SK-N-SH (cell line): ENCODE results near the gene TSNAXIP1. TPM values are rescaled to one million over a fixed set of nuclear protein-coding genes. Genes with fewer than 3 reads are reported as not detected.

ENCODE experiments used
- CTCF ChIA-PET: fragments of 300-600, 350-600 bp; formaldehyde crosslinking; extraction: SDS; loops from one replicate; lab custom pipeline; 2021; lab: Yijun Ruan, JAX
- POLR2A ChIA-PET: fragments of 350-600 bp; sonication (Branson Sonifier 250); formaldehyde crosslinking; extraction: SDS; loops from one replicate; lab custom pipeline; 2020; ENCODE audit warnings: antibody characterized with exemption, inconsistent platforms; lab: Yijun Ruan, JAX
- DNase-seq: peaks from one replicate; pipeline ENCODE4 v3.0.0; 2012
- H2AFZ ChIP-seq: fragments of 200-600 bp; sonication (generic); 2 replicates; pipeline ENCODE4 v1.8.1; 2016; ENCODE audit warnings: antibody characterized with exemption, mild to moderate bottlenecking, low read depth
- H3F3A ChIP-seq: fragments of 200-600 bp; sonication (generic); replicated peaks from 2 replicates; pipeline ENCODE3; 2016; ENCODE audit warnings: antibody characterized with exemption, mild to moderate bottlenecking; ENCODE audit not compliant: insufficient read depth
- H3K27ac ChIP-seq, 2 experiments: fragments of 200-500 bp in 1 of 2; fragments of 200-600 bp in 1 of 2; sonication (Bioruptor generic) in 1 of 2; sonication (generic), shearing (Covaris generic) in 1 of 2; 2 replicates each; pipeline versions ENCODE4 v1.5.1 to v1.6.1; 2014 to 2016; ENCODE audit warnings: low read depth in 2 of 2, inconsistent platforms in 1 of 2, low read length in 1 of 2, mild to moderate bottlenecking in 1 of 2, mixed read lengths in 1 of 2
- H3K27me3 ChIP-seq: fragments of 200-600 bp; sonication (generic), shearing (Covaris generic); 2 replicates; pipeline ENCODE4 v1.6.1; 2016; ENCODE audit warnings: mixed run types; ENCODE audit not compliant: insufficient read depth
- H3K36me3 ChIP-seq, 2 experiments: fragments of 200-500 bp in 1 of 2; fragments of 200-600 bp in 1 of 2; sonication (Bioruptor generic) in 1 of 2; sonication (generic) in 1 of 2; replicated peaks in 1 of 2; 2 replicates each; pipeline versions ENCODE3 to v1.5.1; 2014 to 2016; ENCODE audit warnings: low read length in 1 of 2, mild to moderate bottlenecking in 1 of 2; ENCODE audit not compliant: insufficient read depth in 2 of 2, control insufficient read depth in 1 of 2
- H3K4me1 ChIP-seq, 2 experiments: fragments of 200-500 bp in 1 of 2; fragments of 200-600 bp in 1 of 2; sonication (Bioruptor generic) in 1 of 2; sonication (generic), shearing (Covaris generic) in 1 of 2; 2 replicates each; pipeline versions ENCODE4 v1.5.1 to v1.6.1; 2014 to 2016; ENCODE audit warnings: low read depth in 1 of 2, low read length in 1 of 2, mixed run types in 1 of 2; ENCODE audit not compliant: insufficient read depth in 2 of 2, control insufficient read depth in 1 of 2
- H3K4me2 ChIP-seq: fragments of 200-600 bp; sonication (generic), shearing (Covaris generic); 2 replicates; pipeline ENCODE4 v1.6.1; 2017; ENCODE audit warnings: mixed run types
- H3K4me3 ChIP-seq, 2 experiments: fragments of 200-500 bp in 1 of 2; fragments of 200-600 bp in 1 of 2; sonication (Bioruptor generic) in 1 of 2; sonication (generic), shearing (Covaris generic) in 1 of 2; 2 replicates each; pipeline versions ENCODE4 v1.5.1 to v1.8.1; 2014 to 2016; ENCODE audit warnings: low read depth in 2 of 2, inconsistent platforms in 1 of 2, low read length in 1 of 2, mild to moderate bottlenecking in 1 of 2, mixed read lengths in 1 of 2, moderate library complexity in 1 of 2
- H3K79me2 ChIP-seq: fragments of 200-600 bp; sonication (generic); 2 replicates; pipeline ENCODE4 v1.8.1; 2017; ENCODE audit warnings: mild to moderate bottlenecking; ENCODE audit not compliant: insufficient read depth
- H3K9ac ChIP-seq: fragments of 200-600 bp; sonication (generic); 2 replicates; pipeline ENCODE4 v1.6.1; 2017; ENCODE audit warnings: mixed run types
- H3K9me2 ChIP-seq: fragments of 200-600 bp; sonication (generic); 2 replicates; pipeline ENCODE4 v1.6.1; 2017; ENCODE audit warnings: mixed run types
- H3K9me3 ChIP-seq: fragments of 200-600 bp; sonication (generic); 2 replicates; pipeline ENCODE4 v1.6.1; 2017; ENCODE audit warnings: mixed run types, mild to moderate bottlenecking, moderate library complexity
- H4K20me1 ChIP-seq: fragments of 200-600 bp; sonication (generic); 2 replicates; pipeline ENCODE4 v1.6.1; 2017; ENCODE audit warnings: mild to moderate bottlenecking, mixed run types; ENCODE audit not compliant: insufficient read depth
- ELF1 ChIP-seq: IDR thresholded peaks from 2 replicates; pipeline ENCODE4 v1.4.0; 2012
- EZH2phosphoT487 ChIP-seq: fragments of 200-600 bp; sonication (generic); IDR thresholded peaks from 2 replicates; pipeline ENCODE4 v1.6.1; 2017; ENCODE audit warnings: low read depth, mixed run types, mild to moderate bottlenecking, antibody characterized with exemption, moderate library complexity, borderline replicate concordance
- FOSL2 ChIP-seq: IDR thresholded peaks from 2 replicates; pipeline ENCODE4 v1.4.0; 2012; ENCODE audit warnings: low read depth, mild to moderate bottlenecking, moderate library complexity, borderline replicate concordance
- FOXM1 ChIP-seq: IDR thresholded peaks from 2 replicates; pipeline ENCODE4 v1.4.0; 2012; ENCODE audit warnings: low read depth, mild to moderate bottlenecking
- GABPA ChIP-seq: IDR thresholded peaks from 2 replicates; pipeline ENCODE4 v1.4.0; 2012; ENCODE audit warnings: low read depth, mild to moderate bottlenecking
- GATA2 ChIP-seq: sonication (generic); formaldehyde crosslinking; IDR thresholded peaks from 2 replicates; pipeline ENCODE4 v1.5.0; 2020; ENCODE audit warnings: mild to moderate bottlenecking, missing genetic modification reagents
- MEF2A ChIP-seq: IDR thresholded peaks from 2 replicates; pipeline ENCODE4 v1.4.0; 2012; ENCODE audit warnings: low read depth, borderline replicate concordance
- MXI1 ChIP-seq: IDR thresholded peaks from 2 replicates; pipeline ENCODE4 v1.6.1; 2012; ENCODE audit warnings: mild to moderate bottlenecking, low read depth, low read length, improper control_type of control experiment
- NFIC ChIP-seq: IDR thresholded peaks from 2 replicates; pipeline ENCODE4 v1.4.0; 2012; ENCODE audit warnings: borderline replicate concordance
- NRF1 ChIP-seq: IDR thresholded peaks from 2 replicates; pipeline ENCODE4 v1.6.1; 2012; ENCODE audit warnings: low read depth, mild to moderate bottlenecking, low read length
- POLR2AphosphoS5 ChIP-seq: IDR thresholded peaks from 2 replicates; pipeline ENCODE4 v1.6.1; 2012; ENCODE audit warnings: low read depth, low read length
- RAD21 ChIP-seq: IDR thresholded peaks from 2 replicates; pipeline ENCODE4 v1.6.1; 2012; ENCODE audit warnings: mild to moderate bottlenecking, low read length
- RCOR1 ChIP-seq: fragments of 150-350 bp; IDR thresholded peaks from 2 replicates; pipeline ENCODE4 v1.6.1; 2017; ENCODE audit warnings: antibody characterized with exemption, low read length
- RFX5 ChIP-seq: IDR thresholded peaks from 2 replicates; pipeline ENCODE4 v1.6.1; 2012; ENCODE audit warnings: mild to moderate bottlenecking, improper control_type of control experiment, low read length
- RXRA ChIP-seq: IDR thresholded peaks from 2 replicates; pipeline ENCODE4 v1.4.0; 2012; ENCODE audit warnings: low read depth, mild to moderate bottlenecking, borderline replicate concordance
- TAF1 ChIP-seq: IDR thresholded peaks from 2 replicates; pipeline ENCODE4 v1.6.1; 2012; ENCODE audit warnings: low read depth, mild to moderate bottlenecking, low read length, moderate library complexity, borderline replicate concordance
- TEAD4 ChIP-seq: IDR thresholded peaks from 2 replicates; pipeline ENCODE4 v1.4.0; 2012; ENCODE audit warnings: mild to moderate bottlenecking, borderline replicate concordance; ENCODE audit not compliant: insufficient read depth
- WGBS: methylation state at CpG from one replicate; pipeline ENCODE4 v1.1.6; 2017; ENCODE audit warnings: low lambda C conversion rate; 5-methylcytosine and 5-hydroxymethylcytosine counted together
- polyA plus RNA-seq, 3 experiments: library from polyadenylated mRNA; depleted of rRNA; stranded (reverse); fragments of >200 nt; gene quantifications; 2 replicates each; pipeline ENCODE4 v1.2.3, GENCODE V29; 2012
- TF ChIP-seq, protein P1 (sequence below): IDR thresholded peaks from 2 replicates; pipeline ENCODE4 v1.4.0; 2012; ENCODE audit warnings: low read depth
- TF ChIP-seq, protein P2 (sequence below): IDR thresholded peaks from 2 replicates; pipeline ENCODE4; 2012
- TF ChIP-seq, protein P3 (sequence below): IDR thresholded peaks from 2 replicates; pipeline ENCODE4 v1.6.1; 2012; ENCODE audit warnings: mild to moderate bottlenecking, low read depth, low read length, moderate library complexity
- TF ChIP-seq, protein P4 (sequence below): fragments of 150-350 bp; IDR thresholded peaks from 2 replicates; pipeline ENCODE4 v1.6.1; 2017; ENCODE audit warnings: antibody characterized with exemption, low read length, low read depth, borderline replicate concordance

TSNAXIP1 gene
- polyA plus RNA-seq, 1 of the 3 experiments (the other 2 are of a cell fraction), result 4.4 TPM

DNA sequence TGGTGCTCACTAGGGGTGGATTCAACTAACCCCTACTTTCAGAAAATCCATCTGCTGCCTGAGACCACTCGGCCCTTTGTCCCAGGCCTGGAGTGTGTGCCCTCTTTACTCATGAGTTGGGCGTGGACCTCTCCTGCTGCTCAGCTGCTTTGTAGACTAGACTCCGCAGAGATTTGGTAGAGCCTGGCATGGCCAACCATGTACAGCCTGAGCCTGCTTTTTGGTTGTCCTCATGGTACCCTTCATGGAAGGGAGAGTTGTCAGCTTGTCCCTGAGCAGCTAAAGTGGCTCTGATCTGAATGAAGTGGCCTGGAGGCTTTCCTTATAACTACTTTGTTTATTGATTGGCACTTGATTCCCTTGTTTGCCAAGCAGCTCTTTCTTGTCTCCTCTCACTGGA lies 67.7 kb downstream of the TSNAXIP1 start:
- peaks cover 11 to 13% of the 10 kb centered on the region in 2 experiments; a peak in 1 of 4 replicates for H3K4me1 ChIP-seq
- H3K27ac ChIP-seq, result no peak overlapping the region
- no peak for DNase-seq
- H4K20me1 ChIP-seq, result peaks cover 27% of the 10 kb centered on the region
- H3K9ac ChIP-seq, result peak overlapping the region; percentile 95
- H3K4me3 ChIP-seq, result peak overlapping the region; percentile 94 to 96
- ChIA-PET POLR2A (no interaction called here), CTCF (interaction anchor here (1.2 to 22.4 kb wide), 5 partner anchors 10 to 353 kb away, joined by 4 to 564 read pairs (median 7); partner anchors contain the start of genes CTRL, LCAT, NRN1L and PSMB10)
- no CpG with 5 or more reads among the region's 3 CpGs for WGBS
- no peak overlapping the region for H2AFZ ChIP-seq
- peaks cover 20% of the 10 kb centered on the region for H3F3A ChIP-seq
- H3K9me3 ChIP-seq, result no peaks in the 10 kb centered on the region
- TF ChIP-seq, protein P1, sequence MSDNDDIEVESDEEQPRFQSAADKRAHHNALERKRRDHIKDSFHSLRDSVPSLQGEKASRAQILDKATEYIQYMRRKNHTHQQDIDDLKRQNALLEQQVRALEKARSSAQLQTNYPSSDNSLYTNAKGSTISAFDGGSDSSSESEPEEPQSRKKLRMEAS, result no peak
- TF ChIP-seq MXI1 (no peak), TAF1 (no peak), RFX5 (no peak), TEAD4 (no peak), GATA2 (CRISPR knock-in tag) (no peak), NFIC (no peak)
- TF ChIP-seq, protein P2, sequence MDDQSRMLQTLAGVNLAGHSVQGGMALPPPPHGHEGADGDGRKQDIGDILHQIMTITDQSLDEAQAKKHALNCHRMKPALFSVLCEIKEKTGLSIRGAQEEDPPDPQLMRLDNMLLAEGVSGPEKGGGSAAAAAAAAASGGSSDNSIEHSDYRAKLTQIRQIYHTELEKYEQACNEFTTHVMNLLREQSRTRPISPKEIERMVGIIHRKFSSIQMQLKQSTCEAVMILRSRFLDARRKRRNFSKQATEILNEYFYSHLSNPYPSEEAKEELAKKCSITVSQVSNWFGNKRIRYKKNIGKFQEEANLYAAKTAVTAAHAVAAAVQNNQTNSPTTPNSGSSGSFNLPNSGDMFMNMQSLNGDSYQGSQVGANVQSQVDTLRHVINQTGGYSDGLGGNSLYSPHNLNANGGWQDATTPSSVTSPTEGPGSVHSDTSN, result no peak
- TF ChIP-seq, all 33 proteins: peak for 0
- Histone ChIP-seq H3K36me3 (peaks cover 27 to 57% of the 10 kb centered on the region in 2 experiments), H3K4me2 (peak overlapping the region; percentile 99), H3K9me2 (no peaks in the 10 kb centered on the region), H3K79me2 (peaks cover 46% of the 10 kb centered on the region), H3K27me3 (no peaks in the 10 kb centered on the region)

DNA sequence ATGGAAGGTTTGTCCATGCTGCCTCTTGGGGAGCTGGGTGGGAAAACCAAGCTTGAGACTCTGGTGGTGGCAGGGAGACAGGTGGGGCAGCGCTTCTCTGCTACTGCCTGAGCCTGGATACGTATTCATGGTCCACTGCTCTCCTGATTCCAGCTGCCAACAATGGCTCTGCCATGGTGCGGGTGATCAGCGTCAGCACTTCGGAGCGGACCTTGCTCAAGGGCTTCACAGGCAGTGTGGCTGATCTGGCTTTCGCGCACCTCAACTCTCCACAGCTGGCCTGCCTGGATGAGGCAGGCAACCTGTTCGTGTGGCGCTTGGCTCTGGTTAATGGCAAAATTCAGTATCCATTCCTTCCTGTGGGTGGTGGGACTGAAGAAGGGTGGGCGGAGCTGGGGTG lies 70.4 kb downstream of the TSNAXIP1 start:
- peaks cover 46% of the 10 kb centered on the region for H3K79me2 ChIP-seq
- TF ChIP-seq TAF1, result no peak
- no peak for TF ChIP-seq FOSL2
- no peak for TF ChIP-seq MEF2A
- TF ChIP-seq RXRA, result no peak
- no peak for TF ChIP-seq GABPA
- TF ChIP-seq FOXM1, result no peak
- TF ChIP-seq RAD21, result no peak
- no peak for TF ChIP-seq GATA2 (CRISPR knock-in tag)
- no peak for TF ChIP-seq EZH2phosphoT487
- TF ChIP-seq RCOR1, result no peak
- no peak for TF ChIP-seq NRF1
- no peak for TF ChIP-seq POLR2AphosphoS5
- TF ChIP-seq, protein P3, sequence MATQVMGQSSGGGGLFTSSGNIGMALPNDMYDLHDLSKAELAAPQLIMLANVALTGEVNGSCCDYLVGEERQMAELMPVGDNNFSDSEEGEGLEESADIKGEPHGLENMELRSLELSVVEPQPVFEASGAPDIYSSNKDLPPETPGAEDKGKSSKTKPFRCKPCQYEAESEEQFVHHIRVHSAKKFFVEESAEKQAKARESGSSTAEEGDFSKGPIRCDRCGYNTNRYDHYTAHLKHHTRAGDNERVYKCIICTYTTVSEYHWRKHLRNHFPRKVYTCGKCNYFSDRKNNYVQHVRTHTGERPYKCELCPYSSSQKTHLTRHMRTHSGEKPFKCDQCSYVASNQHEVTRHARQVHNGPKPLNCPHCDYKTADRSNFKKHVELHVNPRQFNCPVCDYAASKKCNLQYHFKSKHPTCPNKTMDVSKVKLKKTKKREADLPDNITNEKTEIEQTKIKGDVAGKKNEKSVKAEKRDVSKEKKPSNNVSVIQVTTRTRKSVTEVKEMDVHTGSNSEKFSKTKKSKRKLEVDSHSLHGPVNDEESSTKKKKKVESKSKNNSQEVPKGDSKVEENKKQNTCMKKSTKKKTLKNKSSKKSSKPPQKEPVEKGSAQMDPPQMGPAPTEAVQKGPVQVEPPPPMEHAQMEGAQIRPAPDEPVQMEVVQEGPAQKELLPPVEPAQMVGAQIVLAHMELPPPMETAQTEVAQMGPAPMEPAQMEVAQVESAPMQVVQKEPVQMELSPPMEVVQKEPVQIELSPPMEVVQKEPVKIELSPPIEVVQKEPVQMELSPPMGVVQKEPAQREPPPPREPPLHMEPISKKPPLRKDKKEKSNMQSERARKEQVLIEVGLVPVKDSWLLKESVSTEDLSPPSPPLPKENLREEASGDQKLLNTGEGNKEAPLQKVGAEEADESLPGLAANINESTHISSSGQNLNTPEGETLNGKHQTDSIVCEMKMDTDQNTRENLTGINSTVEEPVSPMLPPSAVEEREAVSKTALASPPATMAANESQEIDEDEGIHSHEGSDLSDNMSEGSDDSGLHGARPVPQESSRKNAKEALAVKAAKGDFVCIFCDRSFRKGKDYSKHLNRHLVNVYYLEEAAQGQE, result no peak
- TF ChIP-seq, protein P4, sequence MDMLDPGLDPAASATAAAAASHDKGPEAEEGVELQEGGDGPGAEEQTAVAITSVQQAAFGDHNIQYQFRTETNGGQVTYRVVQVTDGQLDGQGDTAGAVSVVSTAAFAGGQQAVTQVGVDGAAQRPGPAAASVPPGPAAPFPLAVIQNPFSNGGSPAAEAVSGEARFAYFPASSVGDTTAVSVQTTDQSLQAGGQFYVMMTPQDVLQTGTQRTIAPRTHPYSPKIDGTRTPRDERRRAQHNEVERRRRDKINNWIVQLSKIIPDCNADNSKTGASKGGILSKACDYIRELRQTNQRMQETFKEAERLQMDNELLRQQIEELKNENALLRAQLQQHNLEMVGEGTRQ, result no peak
- no peak for TF ChIP-seq ELF1
- TF ChIP-seq NFIC, result no peak
- TF ChIP-seq, all 33 proteins: peak for 0
- 98% methylated on average over 11 of the region's 11 CpGs for WGBS

More for the DNA sequence above, 70.4 kb downstream of the TSNAXIP1 start:
- Histone ChIP-seq H3K9me3 (no peaks in the 10 kb centered on the region), H2AFZ (no peak overlapping the region), H3K4me2 (no peak overlapping the region), H3K36me3 (peaks cover 17 to 62% of the 10 kb centered on the region in 2 experiments), H3K27me3 (no peaks in the 10 kb centered on the region), H3K9ac (no peak overlapping the region), H3K4me1 (peaks cover 11 to 13% of the 10 kb centered on the region in 2 experiments; a peak in 1 of 4 replicates), H3K9me2 (no peaks in the 10 kb centered on the region), H3K27ac (no peak overlapping the region), H4K20me1 (peaks cover 27% of the 10 kb centered on the region), H3K4me3 (no peak overlapping the region), H3F3A (peaks cover 6% of the 10 kb centered on the region)
- no peak for DNase-seq
- ChIA-PET CTCF (interaction anchor here (22.4 kb wide), 1 partner anchor 54 kb away, joined by 564 read pairs; the partner anchor contains the start of genes CTRL, LCAT and PSMB10), POLR2A (no interaction called here)
